MCF 10A (cell line): ENCODE measurements around the gene DPY30. TPM values are rescaled to one million over a fixed set of nuclear protein-coding genes. Genes with fewer than 3 reads are reported as not detected.
A peak's percentile ranks its signal among the peaks of the same experiment; 100 is the strongest.
"Not testable (repeated sequence)": the region's sequence is repeated elsewhere in the genome, so short reads cannot be mapped to it uniquely, and the experiment has no call there.

Experiments used
- BruUV-seq: library from RNA; stranded (reverse); fragments of 400-500 nt; replicated peaks from 2 replicates; lab custom pipeline; 2021; lab: Mats Ljungman, UMichigan
- CTCF ChIA-PET: fragments of 300-600 bp; sonication (Branson Sonifier 250); formaldehyde crosslinking; extraction: SDS; loops from one replicate; lab custom pipeline; 2021; ENCODE audit warnings: antibody characterized with exemption, inconsistent platforms; lab: Yijun Ruan, JAX
- POLR2A ChIA-PET: fragments of 300-600, 350-650 bp; sonication (Branson Sonifier 250); formaldehyde crosslinking; extraction: SDS; loops from one replicate; lab custom pipeline; 2020; ENCODE audit warnings: antibody characterized with exemption, inconsistent platforms; lab: Yijun Ruan, JAX
- DNase-seq: peaks from one replicate; pipeline ENCODE4 v3.0.0-alpha.2; 2018; ENCODE audit not compliant: unreplicated experiment
- H3K27ac Mint-ChIP-seq: one replicate; pipeline ENCODE4 v1.8.0; 2022; ENCODE audit warnings: mild to moderate bottlenecking, low read depth, mixed read lengths; ENCODE audit not compliant: unreplicated experiment
- H3K27me3 Mint-ChIP-seq: one replicate; pipeline ENCODE4 v1.8.0; 2022; ENCODE audit warnings: mixed read lengths; ENCODE audit not compliant: insufficient read depth, unreplicated experiment
- H3K36me3 Mint-ChIP-seq: one replicate; pipeline ENCODE4 v1.8.0; 2022; ENCODE audit warnings: mild to moderate bottlenecking, moderate library complexity, mixed read lengths; ENCODE audit not compliant: insufficient read depth, unreplicated experiment
- H3K4me1 Mint-ChIP-seq: one replicate; pipeline ENCODE4 v1.8.0; 2022; ENCODE audit warnings: mixed read lengths; ENCODE audit not compliant: insufficient read depth, unreplicated experiment
- H3K4me3 Mint-ChIP-seq: one replicate; pipeline ENCODE4 v1.8.0; 2022; ENCODE audit warnings: mild to moderate bottlenecking, moderate library complexity, mixed read lengths; ENCODE audit not compliant: unreplicated experiment
- H3K9me3 Mint-ChIP-seq: one replicate; pipeline ENCODE4 v1.8.0; 2022; ENCODE audit warnings: mixed read lengths; ENCODE audit not compliant: unreplicated experiment
- CTCF ChIP-seq: fragments of 200-600 bp; IDR thresholded peaks from one replicate; pipeline ENCODE4 v1.8.0; 2022; ENCODE audit warnings: antibody characterized with exemption, mild to moderate bottlenecking; ENCODE audit not compliant: unreplicated experiment
- intact Hi-C: fragments of 100-400 bp; cut with micrococcal nuclease; formaldehyde crosslinking; loops from 2 replicates; pipeline ENCODE4 v1.14.1; 2022
- total RNA-seq: library from RNA; stranded (reverse); gene quantifications from 2 replicates; pipeline ENCODE4 v1.2.3, GENCODE V29; 2022

Gene DPY30
- total RNA-seq, 1 experiment from 2014 or later: 54.7 TPM

GRCh38 chr2:32061973-32062861 is 22.6 kb upstream of the DPY30 start:
- intact Hi-C loops: loop anchor here (2.0 to 10.0 kb wide), 3 partner anchors 51 to 650 kb away; partner anchors contain the start of genes MEMO1, SLC30A6 and XDH
- no peak for TF ChIP-seq CTCF
- Mint-ChIP-seq H3K27me3 (no peaks in the 10 kb centered on the region), H3K9me3 (no peaks in the 10 kb centered on the region), H3K36me3 (peaks cover 14% of the 10 kb centered on the region), H3K4me3 (peak overlapping the region; percentile 98), H3K4me1 (peaks cover 16% of the 10 kb centered on the region), H3K27ac (peak overlapping the region; percentile 94)
- BruUV-seq: no TSS peak
- CTCF ChIA-PET: interaction anchor here (0.6 to 0.7 kb wide), 3 partner anchors 96 to 886 kb away, joined by 3 to 5 read pairs (median 3); no protein-coding TSS in a partner anchor
- peak; percentile 30 for DNase-seq
- POLR2A ChIA-PET: interaction anchor here (0.7 to 5.8 kb wide), 11 partner anchors 8 to 294 kb away, joined by 3 to 129 read pairs (median 5); partner anchors contain the start of genes DPY30 and SLC30A6

GRCh38 chr2:32061430-32061829 is 21.8 kb upstream of the DPY30 start:
- ChIA-PET POLR2A (interaction anchor here (3.3 to 5.8 kb wide), 2 partner anchors 22 to 104 kb away, joined by 43 to 129 read pairs; partner anchors contain the start of genes DPY30 and SLC30A6), CTCF (no interaction called here)
- H3K4me3 Mint-ChIP-seq: no peak overlapping the region
- TF ChIP-seq CTCF: no peak
- H3K36me3 Mint-ChIP-seq: peaks cover 7% of the 10 kb centered on the region
- no peak for DNase-seq
- no peak overlapping the region for H3K27ac Mint-ChIP-seq
- H3K9me3 Mint-ChIP-seq: no peaks in the 10 kb centered on the region
- H3K4me1 Mint-ChIP-seq: peaks cover 16% of the 10 kb centered on the region
- intact Hi-C loops: loop anchor here (5.0 to 10.0 kb wide), 2 partner anchors 103 to 649 kb away; partner anchors contain the start of genes SLC30A6 and XDH
- no peaks in the 10 kb centered on the region for H3K27me3 Mint-ChIP-seq
- BruUV-seq: no TSS peak

- H3K27me3 Mint-ChIP-seq: no peaks in the 10 kb centered on the region
- no TSS peak for BruUV-seq
- H3K36me3 Mint-ChIP-seq: peaks cover 6% of the 10 kb centered on the region
- ChIA-PET CTCF (no interaction called here), POLR2A (no interaction called here)
- H3K4me1 Mint-ChIP-seq: peaks cover 9% of the 10 kb centered on the region
- no peak for DNase-seq
- intact Hi-C loops: loop anchor here (5.0 to 10.0 kb wide), 2 partner anchors 105 to 648 kb away; partner anchors contain the start of genes SLC30A6 and XDH
- H3K9me3 Mint-ChIP-seq: no peaks in the 10 kb centered on the region
- no peak overlapping the region for H3K4me3 Mint-ChIP-seq
- H3K27ac Mint-ChIP-seq: no peak overlapping the region
- no peak for TF ChIP-seq CTCF
Observed at GRCh38 chr2:32060266-32060665, 20.7 kb upstream of the DPY30 start.

- POLR2A ChIA-PET: interaction anchor here (1.3 kb wide), 1 partner anchor 19 kb away, joined by 5 read pairs; the partner anchor contains the start of gene DPY30
- Mint-ChIP-seq H3K27ac (no peak overlapping the region), H3K9me3 (no peaks in the 10 kb centered on the region), H3K27me3 (no peaks in the 10 kb centered on the region), H3K4me3 (no peak overlapping the region), H3K4me1 (peaks cover 9% of the 10 kb centered on the region), H3K36me3 (peaks cover 1% of the 10 kb centered on the region)
- BruUV-seq: no TSS peak
- no peak for DNase-seq
- intact Hi-C loops: no loop called here
- CTCF ChIA-PET: interaction anchor here (0.6 kb wide), 1 partner anchor 337 kb away, joined by 3 read pairs; no protein-coding TSS in a partner anchor
- no peak for TF ChIP-seq CTCF
Observed at GRCh38 chr2:32058130-32058529, 18.5 kb upstream of the DPY30 start.

- CTCF ChIA-PET, H3K4me3 Mint-ChIP-seq, H3K4me1 Mint-ChIP-seq, H3K9me3 Mint-ChIP-seq, intact Hi-C loops, H3K27me3 Mint-ChIP-seq, DNase-seq, H3K36me3 Mint-ChIP-seq, BruUV-seq, H3K27ac Mint-ChIP-seq: not testable (repeated sequence)
- POLR2A ChIA-PET: interaction anchor here (1.1 to 2.5 kb wide), 3 partner anchors 9 to 34 kb away, joined by 4 to 18 read pairs (median 18); partner anchors contain the start of genes DPY30 and SPAST
Observed at GRCh38 chr2:32054583-32054982, 15.0 kb upstream of the DPY30 start.
